ENCODE data around the gene USH1C. TPM values are rescaled to one million over a fixed set of nuclear protein-coding genes. Genes with fewer than 3 reads are reported as not detected.
A peak's percentile ranks its signal among the peaks of the same experiment; 100 is the strongest.

USH1C gene
- total RNA-seq, 1 donor: not detected

DNA sequence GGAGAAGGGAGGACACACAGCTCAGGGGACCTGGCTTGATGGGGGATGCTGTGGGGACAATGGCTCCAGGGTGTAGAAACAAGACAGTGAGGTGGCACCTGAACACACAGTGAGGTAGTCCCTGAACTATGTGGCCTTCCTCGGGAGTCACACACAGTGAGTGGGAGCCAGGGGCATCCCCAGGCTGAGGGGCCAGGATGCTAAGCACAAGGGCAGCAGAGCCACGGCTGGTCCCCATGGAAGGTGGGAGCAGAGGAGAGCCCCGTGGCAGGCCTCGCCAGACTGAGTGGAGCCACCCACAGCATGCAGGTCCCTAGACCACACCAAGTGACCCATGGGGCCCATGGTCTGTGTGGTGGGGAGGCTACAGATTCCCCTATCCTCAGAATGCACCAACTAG is 41.6 kb downstream of the USH1C start:
- no peak overlapping the region for H3K27ac ChIP-seq (ENCODE audit: low read depth, low read length)
- peaks cover 17% of the 10 kb centered on the region for H3K27me3 ChIP-seq (ENCODE audit: insufficient read depth, low read length)
- no peaks in the 10 kb centered on the region for H3K9me3 ChIP-seq (ENCODE audit: low read depth, low read length)
- no peak overlapping the region for H2AFZ ChIP-seq (ENCODE audit: low read length)
- H3K79me2 ChIP-seq (ENCODE audit: insufficient read depth, low read length): no peaks in the 10 kb centered on the region
- no peaks in the 10 kb centered on the region for H4K20me1 ChIP-seq (ENCODE audit: insufficient read depth, low read length)
- peak; percentile 54 for DNase-seq (ENCODE audit: insufficient read length, low spot score, missing footprints)
- H3K4me1 ChIP-seq (ENCODE audit: insufficient read depth, low read length): no peaks in the 10 kb centered on the region
- TF ChIP-seq, protein P1, sequence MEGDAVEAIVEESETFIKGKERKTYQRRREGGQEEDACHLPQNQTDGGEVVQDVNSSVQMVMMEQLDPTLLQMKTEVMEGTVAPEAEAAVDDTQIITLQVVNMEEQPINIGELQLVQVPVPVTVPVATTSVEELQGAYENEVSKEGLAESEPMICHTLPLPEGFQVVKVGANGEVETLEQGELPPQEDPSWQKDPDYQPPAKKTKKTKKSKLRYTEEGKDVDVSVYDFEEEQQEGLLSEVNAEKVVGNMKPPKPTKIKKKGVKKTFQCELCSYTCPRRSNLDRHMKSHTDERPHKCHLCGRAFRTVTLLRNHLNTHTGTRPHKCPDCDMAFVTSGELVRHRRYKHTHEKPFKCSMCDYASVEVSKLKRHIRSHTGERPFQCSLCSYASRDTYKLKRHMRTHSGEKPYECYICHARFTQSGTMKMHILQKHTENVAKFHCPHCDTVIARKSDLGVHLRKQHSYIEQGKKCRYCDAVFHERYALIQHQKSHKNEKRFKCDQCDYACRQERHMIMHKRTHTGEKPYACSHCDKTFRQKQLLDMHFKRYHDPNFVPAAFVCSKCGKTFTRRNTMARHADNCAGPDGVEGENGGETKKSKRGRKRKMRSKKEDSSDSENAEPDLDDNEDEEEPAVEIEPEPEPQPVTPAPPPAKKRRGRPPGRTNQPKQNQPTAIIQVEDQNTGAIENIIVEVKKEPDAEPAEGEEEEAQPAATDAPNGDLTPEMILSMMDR (IDR thresholded peaks at IDR 0.05; ENCODE audit: extremely low read depth, low read depth, low read length): no peak
- no peak overlapping the region for H3K4me2 ChIP-seq (ENCODE audit: insufficient read depth, low read length)
- no peaks in the 10 kb centered on the region for H3K36me3 ChIP-seq (ENCODE audit: insufficient read depth, low read length)
- no peak overlapping the region for H3K4me3 ChIP-seq (ENCODE audit: insufficient read depth, low read length)

- Histone ChIP-seq H3K36me3 (ENCODE audit: insufficient read depth, low read length) (no peaks in the 10 kb centered on the region), H2AFZ (ENCODE audit: low read length) (no peak overlapping the region), H3K4me3 (ENCODE audit: insufficient read depth, low read length) (no peak overlapping the region), H4K20me1 (ENCODE audit: insufficient read depth, low read length) (no peaks in the 10 kb centered on the region), H3K27ac (ENCODE audit: low read depth, low read length) (no peak overlapping the region), H3K9me3 (ENCODE audit: low read depth, low read length) (no peaks in the 10 kb centered on the region), H3K27me3 (ENCODE audit: insufficient read depth, low read length) (peaks cover 24% of the 10 kb centered on the region), H3K79me2 (ENCODE audit: insufficient read depth, low read length) (no peaks in the 10 kb centered on the region), H3K4me2 (ENCODE audit: insufficient read depth, low read length) (no peak overlapping the region), H3K4me1 (ENCODE audit: insufficient read depth, low read length) (no peaks in the 10 kb centered on the region)
- no peak for DNase-seq (ENCODE audit: insufficient read length, low spot score, missing footprints)
- TF ChIP-seq, protein P1 (IDR thresholded peaks at IDR 0.05; ENCODE audit: extremely low read depth, low read depth, low read length): no peak
Measured at GRCh38 chr11:17500673-17501072, 43.5 kb downstream of the USH1C start.

DNA sequence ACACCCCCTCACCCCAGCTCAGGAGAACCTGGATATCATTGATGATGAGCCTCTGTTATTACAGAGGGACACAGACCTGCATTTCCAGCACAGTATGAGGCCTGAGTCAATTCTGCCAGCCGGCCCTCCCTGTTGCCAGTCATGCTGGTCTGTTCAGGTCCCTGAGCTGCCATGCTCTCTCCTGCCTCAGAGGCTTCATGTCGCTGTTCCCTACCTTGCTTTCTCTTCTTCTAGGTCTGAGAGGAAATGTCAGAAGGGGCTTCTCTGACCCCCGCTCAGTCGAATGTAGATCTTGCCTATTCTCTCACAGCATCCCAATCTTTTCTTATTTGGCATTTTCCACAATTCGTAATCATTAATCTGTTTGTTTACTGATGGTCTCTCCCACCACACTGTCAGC is 45.7 kb downstream of the USH1C start:
- TF ChIP-seq, protein P1 (IDR thresholded peaks at IDR 0.05; ENCODE audit: extremely low read depth, low read depth, low read length): peak; percentile 20
- Histone ChIP-seq H3K36me3 (ENCODE audit: insufficient read depth, low read length) (no peaks in the 10 kb centered on the region), H4K20me1 (ENCODE audit: insufficient read depth, low read length) (no peaks in the 10 kb centered on the region), H3K4me2 (ENCODE audit: insufficient read depth, low read length) (no peak overlapping the region), H3K27me3 (ENCODE audit: insufficient read depth, low read length) (peaks cover 26% of the 10 kb centered on the region), H3K4me3 (ENCODE audit: insufficient read depth, low read length) (no peak overlapping the region), H2AFZ (ENCODE audit: low read length) (no peak overlapping the region), H3K27ac (ENCODE audit: low read depth, low read length) (no peak overlapping the region), H3K79me2 (ENCODE audit: insufficient read depth, low read length) (no peaks in the 10 kb centered on the region), H3K9me3 (ENCODE audit: low read depth, low read length) (no peaks in the 10 kb centered on the region), H3K4me1 (ENCODE audit: insufficient read depth, low read length) (no peaks in the 10 kb centered on the region)
- DNase-seq (ENCODE audit: insufficient read length, low spot score, missing footprints): peak; percentile 86

- Histone ChIP-seq H3K4me1 (ENCODE audit: insufficient read depth, low read length) (no peaks in the 10 kb centered on the region), H2AFZ (ENCODE audit: low read length) (no peak overlapping the region), H4K20me1 (ENCODE audit: insufficient read depth, low read length) (no peaks in the 10 kb centered on the region), H3K9me3 (ENCODE audit: low read depth, low read length) (no peaks in the 10 kb centered on the region), H3K27ac (ENCODE audit: low read depth, low read length) (no peak overlapping the region), H3K36me3 (ENCODE audit: insufficient read depth, low read length) (no peaks in the 10 kb centered on the region), H3K4me2 (ENCODE audit: insufficient read depth, low read length) (no peak overlapping the region), H3K79me2 (ENCODE audit: insufficient read depth, low read length) (no peaks in the 10 kb centered on the region), H3K4me3 (ENCODE audit: insufficient read depth, low read length) (no peak overlapping the region), H3K27me3 (ENCODE audit: insufficient read depth, low read length) (peaks cover 26% of the 10 kb centered on the region)
- TF ChIP-seq, protein P1 (IDR thresholded peaks at IDR 0.05; ENCODE audit: extremely low read depth, low read depth, low read length): no peak
- no peak for DNase-seq (ENCODE audit: insufficient read length, low spot score, missing footprints)
Measured at GRCh38 chr11:17498058-17498457, 46.2 kb downstream of the USH1C start.
